Measurements from ENCODE around the gene RNASE11. TPM values are rescaled to one million over a fixed set of nuclear protein-coding genes. Genes with fewer than 3 reads are reported as not detected.

RNASE11 gene
- total and polyA plus RNA-seq, 4 donors, result not detected

- H3K27me3 ChIP-seq (ENCODE audit: control insufficient read depth in 4 of 4, insufficient read depth in 4 of 4, low read length in 3 of 4), result no peaks in the 10 kb centered on the region
- H3K36me3 ChIP-seq (ENCODE audit: control insufficient read depth in 4 of 4, insufficient read depth in 3 of 4, low read depth in 1 of 4, low read length in 3 of 4), result no peaks in the 10 kb centered on the region
- H3K4me3 ChIP-seq (ENCODE audit: low read depth in 1 of 3, low read length in 3 of 3), result no peak overlapping the region
- H3K9ac ChIP-seq (ENCODE audit: low read depth in 1 of 2, low read length in 2 of 2), result no peak overlapping the region
- 90% methylated on average over 2 of the region's 2 CpGs for WGBS
- no peaks in the 10 kb centered on the region for H3K4me1 ChIP-seq (ENCODE audit: control insufficient read depth in 4 of 4, insufficient read depth in 4 of 4, low read length in 3 of 4)
- no peak for DNase-seq (ENCODE audit: low spot score)
- no peak for TF ChIP-seq FOXA2 (IDR thresholded peaks at IDR 0.05)
- no peak for TF ChIP-seq REST (IDR thresholded peaks at IDR 0.05)
- no peak for TF ChIP-seq MAX (IDR thresholded peaks at IDR 0.05)
- TF ChIP-seq CTCF (IDR thresholded peaks at IDR 0.05; ENCODE audit: low read depth, low read length, missing input control), result no peak
- TF ChIP-seq GABPA (IDR thresholded peaks at IDR 0.05 in 1 of 2, conservative IDR thresholded peaks at IDR 0.05 in 1 of 2), result no peak
- no peak for TF ChIP-seq SP1 (IDR thresholded peaks at IDR 0.05)
- TF ChIP-seq RXRA (IDR thresholded peaks at IDR 0.05), result no peak
- no peak for TF ChIP-seq JUND (IDR thresholded peaks at IDR 0.05)
- TF ChIP-seq TAF1 (conservative IDR thresholded peaks at IDR 0.05), result no peak
- no peak for TF ChIP-seq HNF4G (IDR thresholded peaks at IDR 0.05)
- no peak for TF ChIP-seq YY1 (IDR thresholded peaks at IDR 0.05)
- no peak for TF ChIP-seq EGR1 (IDR thresholded peaks at IDR 0.05; ENCODE audit: low read depth in 2 of 2)
- no peak for TF ChIP-seq ATF3 (IDR thresholded peaks at IDR 0.05)
- TF ChIP-seq FOXA1 (IDR thresholded peaks at IDR 0.05), result no peak
- no peak for TF ChIP-seq HNF4A (conservative IDR thresholded peaks at IDR 0.05)
- no peak for TF ChIP-seq NR2F2 (IDR thresholded peaks at IDR 0.05)
- no peak overlapping the region for H3K27ac ChIP-seq (ENCODE audit: low read depth in 1 of 2, low read length in 2 of 2)
- no peaks in the 10 kb centered on the region for H3K9me3 ChIP-seq (ENCODE audit: control insufficient read depth in 4 of 4, low read length in 3 of 4)
These were observed 36.9 kb downstream of the RNASE11 start for GRCh38 chr14:20550926-20551325.

GRCh38 chr14:20548414-20549158 is 39.2 kb downstream of the RNASE11 start:
- no peak overlapping the region for H3K4me3 ChIP-seq (ENCODE audit: low read depth in 1 of 3, low read length in 3 of 3)
- no peaks in the 10 kb centered on the region for H3K9me3 ChIP-seq (ENCODE audit: control insufficient read depth in 4 of 4, low read length in 3 of 4)
- H3K27ac ChIP-seq (ENCODE audit: low read depth in 1 of 2, low read length in 2 of 2), result no peak overlapping the region
- no peak overlapping the region for H3K9ac ChIP-seq (ENCODE audit: low read depth in 1 of 2, low read length in 2 of 2)
- DNase-seq (ENCODE audit: low spot score), result no peak
- WGBS, result 92% methylated on average over 10 of the region's 10 CpGs
- H3K36me3 ChIP-seq (ENCODE audit: control insufficient read depth in 4 of 4, insufficient read depth in 3 of 4, low read depth in 1 of 4, low read length in 3 of 4), result no peaks in the 10 kb centered on the region
- no peaks in the 10 kb centered on the region for H3K27me3 ChIP-seq (ENCODE audit: control insufficient read depth in 4 of 4, insufficient read depth in 4 of 4, low read length in 3 of 4)
- H3K4me1 ChIP-seq (ENCODE audit: control insufficient read depth in 4 of 4, insufficient read depth in 4 of 4, low read length in 3 of 4), result no peaks in the 10 kb centered on the region
- TF ChIP-seq FOXA1 (IDR thresholded peaks at IDR 0.05), result no peak
- TF ChIP-seq CTCF (IDR thresholded peaks at IDR 0.05; ENCODE audit: low read depth, low read length, missing input control), result no peak
- no peak for TF ChIP-seq FOXA2 (IDR thresholded peaks at IDR 0.05)
- TF ChIP-seq MAX (IDR thresholded peaks at IDR 0.05), result no peak
- TF ChIP-seq REST (IDR thresholded peaks at IDR 0.05), result no peak
- TF ChIP-seq ATF3 (IDR thresholded peaks at IDR 0.05), result no peak
- no peak for TF ChIP-seq HNF4G (IDR thresholded peaks at IDR 0.05)
- TF ChIP-seq RAD21 (IDR thresholded peaks at IDR 0.05), result no peak
- no peak for TF ChIP-seq NR2F2 (IDR thresholded peaks at IDR 0.05)
- no peak for TF ChIP-seq EGR1 (IDR thresholded peaks at IDR 0.05; ENCODE audit: low read depth in 2 of 2)
- TF ChIP-seq YY1 (IDR thresholded peaks at IDR 0.05), result no peak
- TF ChIP-seq HNF4A (conservative IDR thresholded peaks at IDR 0.05), result no peak

Data from liver (tissue), 9 donors.